Measurements from ENCODE around the gene CNPY2.

DNA sequence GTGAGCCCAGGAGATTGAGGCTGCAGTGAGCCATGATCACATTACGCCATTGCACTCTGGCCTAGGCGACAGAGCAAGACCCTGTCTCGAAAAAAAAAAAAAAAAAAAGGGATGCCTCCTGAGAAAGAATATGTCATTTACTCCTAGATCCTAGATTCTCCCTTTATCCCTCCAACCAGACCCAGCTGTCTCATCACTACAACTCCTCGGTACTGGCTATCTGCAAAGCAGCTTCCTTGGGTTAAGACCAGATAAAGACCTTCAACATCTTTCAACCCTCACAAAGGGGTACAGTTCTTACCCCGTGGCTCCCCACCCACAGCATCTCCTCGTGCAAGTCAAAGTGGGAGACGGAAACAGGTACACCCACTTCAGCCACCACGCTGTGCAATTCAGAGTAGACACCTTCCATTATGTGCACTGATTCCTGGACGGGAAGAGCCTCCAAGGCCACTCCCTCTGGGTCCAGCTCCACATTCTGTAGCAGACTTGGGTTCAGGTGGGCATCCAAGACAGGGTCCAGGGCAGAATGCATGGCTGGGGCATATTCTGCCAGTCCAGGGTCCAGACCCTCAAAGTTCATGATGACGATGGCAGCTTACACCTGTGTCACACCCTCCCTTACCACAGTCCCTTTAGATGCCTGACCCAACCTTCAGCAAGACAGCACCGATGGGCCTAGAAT is 16.9 kb upstream of the CNPY2 start:
- TF ChIP-seq PRDM15 (CRISPR knock-in tag; IDR thresholded peaks at IDR 0.05) (no peak), CTCF (IDR thresholded peaks at IDR 0.05) (no peak), ZBTB43 (CRISPR knock-in tag; IDR thresholded peaks at IDR 0.05) (no peak), PREB (CRISPR knock-in tag; IDR thresholded peaks at IDR 0.05; ENCODE audit: borderline replicate concordance) (no peak), ATF2 (CRISPR knock-in tag; IDR thresholded peaks at IDR 0.05; ENCODE audit: borderline replicate concordance, low read depth) (no peak), MAX (CRISPR knock-in tag; IDR thresholded peaks at IDR 0.05) (no peak), NR3C1 (CRISPR knock-in tag; conservative IDR thresholded peaks at IDR 0.05; ENCODE audit: low read depth) (no peak), MXD4 (CRISPR knock-in tag; IDR thresholded peaks at IDR 0.05; ENCODE audit: borderline replicate concordance) (no peak)
- TF ChIP-seq, protein P1, sequence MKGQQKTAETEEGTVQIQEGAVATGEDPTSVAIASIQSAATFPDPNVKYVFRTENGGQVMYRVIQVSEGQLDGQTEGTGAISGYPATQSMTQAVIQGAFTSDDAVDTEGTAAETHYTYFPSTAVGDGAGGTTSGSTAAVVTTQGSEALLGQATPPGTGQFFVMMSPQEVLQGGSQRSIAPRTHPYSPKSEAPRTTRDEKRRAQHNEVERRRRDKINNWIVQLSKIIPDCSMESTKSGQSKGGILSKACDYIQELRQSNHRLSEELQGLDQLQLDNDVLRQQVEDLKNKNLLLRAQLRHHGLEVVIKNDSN (CRISPR knock-in tag; IDR thresholded peaks at IDR 0.05): no peak

All from WTC11 (cell line).